Erythroblast (primary cell): ENCODE measurements around the gene TMEM86B.

ENCODE experiments used
- GATA1 ChIP-seq: IDR thresholded peaks from 2 replicates; pipeline ENCODE4 v1.6.1; 2011; ENCODE audit warnings: low read depth, mild to moderate bottlenecking, control low read depth, low read length, moderate library complexity
- POLR2A ChIP-seq: IDR thresholded peaks from 2 replicates; pipeline ENCODE4 v1.6.1; 2011; ENCODE audit warnings: mild to moderate bottlenecking, low read length

DNA sequence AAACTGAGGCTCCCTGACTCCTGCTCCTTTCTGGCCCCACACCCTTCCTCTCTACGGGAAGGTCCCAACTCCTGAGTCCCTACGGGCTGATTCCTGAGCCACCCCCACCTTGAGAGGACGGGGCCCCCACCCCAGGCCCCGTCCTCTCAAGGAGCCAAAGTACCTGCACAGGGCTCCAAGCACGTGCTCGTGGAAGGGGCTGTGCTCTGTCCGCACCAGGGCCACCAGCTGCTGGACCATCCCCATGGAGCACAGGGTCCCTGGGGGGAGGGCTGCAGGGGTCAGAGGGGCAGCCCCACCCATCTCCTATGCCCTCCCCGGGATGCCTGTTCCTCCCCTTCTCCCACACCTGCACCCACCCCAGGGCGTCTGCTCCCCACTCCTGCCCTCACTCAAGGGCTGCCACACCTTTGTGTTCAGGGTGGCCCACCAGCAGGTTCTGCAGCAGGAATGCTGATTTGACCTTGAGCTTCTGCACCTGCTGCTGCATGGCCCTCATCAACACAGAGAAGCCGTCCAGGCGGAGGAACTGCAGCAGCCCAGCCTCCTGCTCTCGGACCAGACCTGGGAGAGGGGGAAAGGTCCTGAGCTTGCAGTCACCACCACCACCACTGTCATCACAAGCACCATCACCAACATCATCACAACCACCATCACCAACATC, 37.3 kb upstream of the TMEM86B start:
- no peak for TF ChIP-seq POLR2A
- TF ChIP-seq GATA1, result no peak
